ENCODE data around the gene EGR2. TPM values are rescaled to one million over a fixed set of nuclear protein-coding genes. Genes with fewer than 3 reads are reported as not detected.

Gene EGR2
- total and polyA plus RNA-seq, 7 experiments from 2014 or later: 0.15 to 14.2 (median 1.7) TPM; not detected in 1

DNA sequence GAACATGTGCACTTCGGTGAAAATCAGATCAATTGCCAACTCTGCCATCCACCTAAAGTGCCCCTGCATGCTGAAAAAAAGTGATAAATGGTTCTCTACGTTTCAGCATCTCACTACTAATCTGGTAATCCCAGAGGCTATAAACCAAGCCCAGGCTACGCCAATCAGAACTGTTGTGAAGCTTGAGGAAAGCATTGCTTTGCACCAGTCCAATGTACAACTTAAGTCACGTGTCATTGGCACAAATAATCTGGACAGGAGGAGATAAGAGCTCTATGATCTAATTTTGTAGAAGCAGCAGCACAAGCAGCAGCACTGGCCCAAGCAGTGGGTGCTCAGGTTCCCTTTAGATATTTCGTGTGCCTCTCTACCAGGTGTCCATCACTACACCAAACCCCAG, 4.4 kb upstream of the EGR2 start:
- H3K36me3 Mint-ChIP-seq: peaks cover 0 to 1% (median 0%) of the 10 kb centered on the region in 5 donors
- ATAC-seq: no peak
- peaks cover 26 to 51% (median 30%) of the 10 kb centered on the region in 5 donors for H3K27me3 Mint-ChIP-seq
- Histone ChIP-seq H3K4me3 (ENCODE audit: low read length) (no peak overlapping the region), H3K27me3 (ENCODE audit: control insufficient read depth in 2 of 2, insufficient read depth in 2 of 2, low read length in 2 of 2) (peaks cover 3 to 7% of the 10 kb centered on the region in 2 donors), H3K9me3 (ENCODE audit: control insufficient read depth in 2 of 3, low read length in 3 of 3) (no peaks in the 10 kb centered on the region), H3K4me1 (ENCODE audit: control insufficient read depth in 2 of 2, insufficient read depth in 2 of 2, low read length in 2 of 2) (peaks cover 8 to 16% of the 10 kb centered on the region in 2 donors), H3K27ac (ENCODE audit: low read depth, low read length) (no peak overlapping the region), H3K36me3 (ENCODE audit: control insufficient read depth in 2 of 3, insufficient read depth in 3 of 3, low read length in 3 of 3) (no peaks in the 10 kb centered on the region)
- ChIA-PET CTCF (interaction anchor here (1.0 kb wide), 1 partner anchor 183 kb away, joined by 4 read pairs; no protein-coding TSS in a partner anchor), POLR2A (no interaction called here)
- no peak for DNase-seq
- no peak overlapping the region for H3K4me3 Mint-ChIP-seq
- peaks cover 0 to 2% (median 0%) of the 10 kb centered on the region in 11 donors for H3K9me3 Mint-ChIP-seq
- peaks cover 15 to 27% (median 22%) of the 10 kb centered on the region in 7 donors for H3K4me1 Mint-ChIP-seq
- intact Hi-C loops (cut with micrococcal nuclease): no loop called here
- no peak overlapping the region for H3K27ac Mint-ChIP-seq

DNA sequence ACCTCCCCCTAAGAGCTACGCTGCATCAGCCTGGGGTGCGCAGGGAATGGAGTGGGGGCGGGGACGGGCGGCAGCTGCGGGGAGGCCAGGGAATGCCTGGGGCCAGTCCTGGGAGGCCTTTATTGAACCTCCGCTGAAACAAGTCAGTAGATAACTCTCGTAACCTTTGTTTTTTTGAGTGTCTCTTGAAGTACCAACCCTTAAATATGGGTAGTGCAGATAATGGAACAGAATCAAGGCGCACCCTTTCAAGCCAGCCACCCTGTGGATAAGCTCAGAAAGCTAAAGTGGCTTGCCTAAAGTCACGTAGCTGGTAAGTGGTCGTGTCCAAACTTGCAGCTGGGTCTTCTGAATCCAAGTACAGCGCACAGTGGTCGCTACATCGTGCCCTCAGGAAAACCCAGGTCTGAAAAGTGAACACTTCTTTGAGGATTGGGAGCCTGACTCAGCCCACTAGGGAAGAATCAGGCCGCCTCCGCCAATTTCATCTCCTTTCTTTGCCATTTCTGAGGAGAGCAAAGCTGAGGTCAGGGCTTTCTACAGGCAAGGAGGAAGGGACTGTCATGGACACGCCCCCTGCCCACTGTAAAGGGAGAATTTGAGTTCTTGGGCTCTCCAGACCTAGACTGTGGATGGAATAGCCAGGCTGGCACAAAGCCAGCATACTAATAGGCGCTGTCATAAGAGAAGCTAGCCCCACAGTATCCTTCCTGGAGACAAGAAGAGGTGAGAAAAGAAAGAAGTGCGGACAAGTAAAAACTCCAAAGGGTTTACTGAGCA, 3.2 kb upstream of the EGR2 start:
- POLR2A ChIA-PET: interaction anchor here (5.2 kb wide), 1 partner anchor 181 kb away, joined by 43 read pairs; no protein-coding TSS in a partner anchor
- intact Hi-C loops (cut with micrococcal nuclease): loop anchor here (2.0 to 10.0 kb wide), 7 partner anchors 127 to 903 kb away; partner anchors contain the start of gene RTKN2 (in 2 of the 2)

DNA sequence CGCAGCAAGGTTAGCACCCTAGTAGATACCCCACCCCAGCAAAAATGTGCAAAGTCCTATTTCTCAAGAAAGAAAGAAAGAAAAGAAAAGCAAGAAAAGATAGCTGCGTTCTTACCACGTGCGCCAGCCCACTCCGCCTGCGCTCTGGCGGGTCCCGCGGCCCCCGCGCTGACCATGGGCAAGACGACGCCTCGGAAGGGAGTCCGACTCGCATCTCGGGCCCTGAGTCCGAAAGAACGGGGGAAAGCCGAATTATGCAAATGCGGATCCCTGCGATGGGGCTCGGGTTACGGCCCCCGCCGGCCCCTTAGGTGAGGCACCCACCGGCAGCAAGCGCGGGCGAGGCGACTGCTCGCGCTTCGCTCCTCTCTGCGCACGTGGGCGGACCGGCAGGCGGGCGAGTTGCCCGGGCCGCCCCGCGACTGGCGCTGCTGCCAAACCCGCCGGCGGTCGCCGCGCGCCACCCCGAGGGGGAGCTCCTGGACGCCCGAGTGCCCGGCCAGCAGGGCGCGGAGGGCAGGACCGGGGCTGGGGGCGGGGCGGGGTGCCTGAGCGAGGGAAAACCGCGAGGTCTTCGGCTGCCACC, 2.4 kb upstream of the EGR2 start:
- H3K27me3 Mint-ChIP-seq: peaks cover 26 to 67% (median 31%) of the 10 kb centered on the region in 5 donors
- H3K9me3 Mint-ChIP-seq: peaks cover 0 to 2% (median 0%) of the 10 kb centered on the region in 11 donors
- Histone ChIP-seq H3K4me3 (ENCODE audit: low read length) (peak overlapping the region; percentile 69), H3K27ac (ENCODE audit: low read depth, low read length) (no peak overlapping the region), H3K9me3 (ENCODE audit: control insufficient read depth in 2 of 3, low read length in 3 of 3) (no peaks in the 10 kb centered on the region), H3K36me3 (ENCODE audit: control insufficient read depth in 2 of 3, insufficient read depth in 3 of 3, low read length in 3 of 3) (no peaks in the 10 kb centered on the region), H3K27me3 (ENCODE audit: control insufficient read depth in 2 of 2, insufficient read depth in 2 of 2, low read length in 2 of 2) (peaks cover 3 to 7% of the 10 kb centered on the region in 2 donors), H3K4me1 (ENCODE audit: control insufficient read depth in 2 of 2, insufficient read depth in 2 of 2, low read length in 2 of 2) (peaks cover 17 to 23% of the 10 kb centered on the region in 2 donors)
- H3K36me3 Mint-ChIP-seq: peaks cover 0 to 7% (median 0%) of the 10 kb centered on the region in 5 donors
- ATAC-seq (no peak), DNase-seq (peak in 8 of 9 donors; percentile 13 to 76 (median 38))
- ChIA-PET POLR2A (interaction anchor here (3.0 to 5.8 kb wide), 3 partner anchors 14 to 314 kb away, joined by 15 to 80 read pairs (median 43); partner anchors contain the start of genes ADO and NRBF2), CTCF (interaction anchor here (0.9 to 3.9 kb wide), 13 partner anchors 12 to 381 kb away, joined by 3 to 42 read pairs (median 5); no protein-coding TSS in a partner anchor)
- H3K4me1 Mint-ChIP-seq: peaks cover 28 to 45% (median 36%) of the 10 kb centered on the region in 7 donors
- peak overlapping the region; percentile 83 to 100 (median 97) for H3K4me3 Mint-ChIP-seq
- peak overlapping the region in 2 of 9 donors; percentile 58 to 90 for H3K27ac Mint-ChIP-seq
- intact Hi-C loops (cut with micrococcal nuclease): loop anchor here (1.0 to 10.0 kb wide), 14 partner anchors 126 to 904 kb away; partner anchors contain the start of gene RTKN2 (in 2 of the 2)

More for the DNA sequence above, 3.2 kb upstream of the EGR2 start:
- H3K4me1 ChIP-seq (ENCODE audit: control insufficient read depth in 2 of 2, insufficient read depth in 2 of 2, low read length in 2 of 2): peaks cover 14 to 21% of the 10 kb centered on the region in 2 donors
- CTCF ChIA-PET: interaction anchor here (1.1 to 3.9 kb wide), 7 partner anchors 87 to 382 kb away, joined by 3 to 42 read pairs (median 9); no protein-coding TSS in a partner anchor
- Mint-ChIP-seq H3K36me3 (peaks cover 0 to 2% (median 0%) of the 10 kb centered on the region in 5 donors), H3K27ac (no peak overlapping the region), H3K4me3 (peak overlapping the region; percentile 51 to 98 (median 68)), H3K9me3 (peaks cover 0 to 2% (median 0%) of the 10 kb centered on the region in 11 donors), H3K4me1 (peaks cover 21 to 37% (median 28%) of the 10 kb centered on the region in 7 donors), H3K27me3 (peaks cover 26 to 62% (median 31%) of the 10 kb centered on the region in 5 donors)
- no peaks in the 10 kb centered on the region for H3K36me3 ChIP-seq (ENCODE audit: control insufficient read depth in 2 of 3, insufficient read depth in 3 of 3, low read length in 3 of 3)
- H3K27ac ChIP-seq (ENCODE audit: low read depth, low read length): no peak overlapping the region
- H3K4me3 ChIP-seq (ENCODE audit: low read length): no peak overlapping the region
- no peaks in the 10 kb centered on the region for H3K9me3 ChIP-seq (ENCODE audit: control insufficient read depth in 2 of 3, low read length in 3 of 3)
- ATAC-seq: no peak
- H3K27me3 ChIP-seq (ENCODE audit: control insufficient read depth in 2 of 2, insufficient read depth in 2 of 2, low read length in 2 of 2): peaks cover 3 to 7% of the 10 kb centered on the region in 2 donors
- DNase-seq: no peak

DNA sequence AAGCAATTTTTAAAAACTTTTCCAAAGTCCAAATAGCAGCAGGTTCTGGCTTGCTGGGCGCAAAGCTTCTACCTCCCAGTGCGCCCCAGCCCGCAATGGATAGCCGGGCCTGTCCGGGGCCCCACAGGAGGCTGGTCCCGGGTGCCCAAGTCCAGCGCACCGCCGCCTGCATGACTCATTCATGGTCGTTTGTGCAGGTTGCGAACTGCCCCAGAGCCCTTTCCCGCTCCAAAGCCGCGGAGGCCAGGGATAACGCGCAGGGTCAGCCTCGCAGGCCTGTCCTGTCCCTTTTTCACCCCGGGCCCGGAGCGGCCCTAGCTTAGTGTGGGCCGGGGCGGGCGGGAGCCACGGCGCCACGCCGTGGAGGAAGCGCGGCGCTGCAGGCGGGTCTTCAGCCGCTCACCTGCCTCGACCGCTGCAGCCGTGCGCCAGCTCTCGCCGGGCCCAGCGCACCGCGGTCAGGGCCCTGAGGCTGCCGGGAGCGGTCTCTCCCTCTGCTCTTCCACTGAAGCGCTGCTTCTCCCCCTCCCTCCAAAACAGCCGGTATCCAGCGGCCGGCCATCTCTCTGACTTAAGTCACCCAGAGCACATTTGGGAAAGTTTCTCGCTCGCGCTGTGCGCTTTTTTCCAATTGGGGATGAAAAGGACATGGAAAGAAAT, 1.7 kb upstream of the EGR2 start:
- intact Hi-C loops (cut with micrococcal nuclease): loop anchor here (1.0 to 10.0 kb wide), 21 partner anchors 35 to 904 kb away; partner anchors contain the start of gene RTKN2 (in 2 of the 2)
- peak overlapping the region; percentile 89 to 100 (median 98) for H3K4me3 Mint-ChIP-seq
- no peaks in the 10 kb centered on the region for H3K9me3 ChIP-seq (ENCODE audit: control insufficient read depth in 2 of 3, low read length in 3 of 3)
- no peaks in the 10 kb centered on the region for H3K36me3 ChIP-seq (ENCODE audit: control insufficient read depth in 2 of 3, insufficient read depth in 3 of 3, low read length in 3 of 3)
- H3K27me3 Mint-ChIP-seq: peaks cover 26 to 71% (median 31%) of the 10 kb centered on the region in 5 donors
- H3K4me1 ChIP-seq (ENCODE audit: control insufficient read depth in 2 of 2, insufficient read depth in 2 of 2, low read length in 2 of 2): peaks cover 17 to 23% of the 10 kb centered on the region in 2 donors
- ATAC-seq: peak; percentile 46
- peak overlapping the region in 8 of 9 donors; percentile 86 to 99 (median 96) for H3K27ac Mint-ChIP-seq
- H3K4me1 Mint-ChIP-seq: peaks cover 28 to 52% (median 40%) of the 10 kb centered on the region in 7 donors
- ChIA-PET CTCF (interaction anchor here (0.9 to 3.9 kb wide), 13 partner anchors 11 to 381 kb away, joined by 3 to 42 read pairs (median 5); no protein-coding TSS in a partner anchor), POLR2A (interaction anchor here (3.0 to 5.8 kb wide), 3 partner anchors 13 to 315 kb away, joined by 15 to 80 read pairs (median 43); partner anchors contain the start of genes ADO and NRBF2)
- peaks cover 0 to 2% (median 0%) of the 10 kb centered on the region in 11 donors for H3K9me3 Mint-ChIP-seq
- H3K27me3 ChIP-seq (ENCODE audit: control insufficient read depth in 2 of 2, insufficient read depth in 2 of 2, low read length in 2 of 2): peaks cover 3 to 7% of the 10 kb centered on the region in 2 donors
- peak; percentile 38 to 80 (median 57) for DNase-seq
- H3K4me3 ChIP-seq (ENCODE audit: low read length): peak overlapping the region; percentile 69
- peak overlapping the region; percentile 76 for H3K27ac ChIP-seq (ENCODE audit: low read depth, low read length)
- H3K36me3 Mint-ChIP-seq: peaks cover 0 to 9% (median 0%) of the 10 kb centered on the region in 5 donors

DNA sequence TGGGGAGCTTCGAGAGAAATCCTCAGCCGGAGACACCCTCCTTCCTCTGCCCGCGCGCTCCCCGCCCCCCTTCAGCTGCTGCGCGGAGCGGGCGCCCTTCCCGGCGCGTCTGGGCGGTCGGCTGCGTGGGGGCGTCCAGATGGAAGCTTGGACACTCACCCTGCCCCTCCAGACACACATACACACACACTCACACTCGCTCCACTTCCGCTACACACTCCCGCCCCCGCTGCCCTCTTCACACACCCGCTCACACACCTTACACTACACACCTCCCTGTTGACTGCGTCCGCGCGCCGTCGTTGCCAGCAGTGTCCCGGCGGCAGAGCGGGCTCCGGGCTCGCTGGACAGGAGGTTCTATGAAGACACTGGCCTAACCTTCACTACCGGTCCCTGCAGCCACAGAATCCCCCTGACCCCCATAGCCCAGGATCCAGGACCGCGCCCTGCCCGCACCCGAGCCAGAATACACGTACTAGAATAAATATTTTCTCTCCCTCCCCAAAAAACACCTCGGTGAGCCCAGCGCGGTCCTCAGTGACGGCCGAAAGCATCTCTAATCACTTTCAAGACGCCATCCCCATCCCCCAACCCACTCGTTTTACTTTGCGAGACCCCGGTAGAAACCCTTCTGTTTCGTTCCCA, 1.1 kb upstream of the EGR2 start:
- Histone ChIP-seq H3K4me1 (ENCODE audit: control insufficient read depth in 2 of 2, insufficient read depth in 2 of 2, low read length in 2 of 2) (peaks cover 17 to 23% of the 10 kb centered on the region in 2 donors), H3K27me3 (ENCODE audit: control insufficient read depth in 2 of 2, insufficient read depth in 2 of 2, low read length in 2 of 2) (peaks cover 3 to 7% of the 10 kb centered on the region in 2 donors), H3K36me3 (ENCODE audit: control insufficient read depth in 2 of 3, insufficient read depth in 3 of 3, low read length in 3 of 3) (no peaks in the 10 kb centered on the region), H3K9me3 (ENCODE audit: control insufficient read depth in 2 of 3, low read length in 3 of 3) (no peaks in the 10 kb centered on the region), H3K27ac (ENCODE audit: low read depth, low read length) (peak overlapping the region; percentile 76), H3K4me3 (ENCODE audit: low read length) (peak overlapping the region; percentile 69)
- ChIA-PET CTCF (interaction anchor here (0.8 to 3.9 kb wide), 15 partner anchors 11 to 902 kb away, joined by 3 to 42 read pairs (median 5); partner anchors contain the start of gene ADO), POLR2A (interaction anchor here (0.8 to 5.8 kb wide), 7 partner anchors 13 to 316 kb away, joined by 3 to 80 read pairs (median 5); partner anchors contain the start of genes ADO and NRBF2)
- DNase-seq: peak in 3 of 9 donors; percentile 24 to 83 (median 43)
- Mint-ChIP-seq H3K27ac (peak overlapping the region; percentile 86 to 99 (median 95)), H3K9me3 (peaks cover 0 to 2% (median 0%) of the 10 kb centered on the region in 11 donors), H3K4me1 (peaks cover 35 to 58% (median 46%) of the 10 kb centered on the region in 7 donors), H3K4me3 (peak overlapping the region; percentile 89 to 100 (median 98)), H3K36me3 (peaks cover 0 to 14% (median 0%) of the 10 kb centered on the region in 5 donors), H3K27me3 (peaks cover 26 to 74% (median 31%) of the 10 kb centered on the region in 5 donors)
- ATAC-seq: peak; percentile 27
- intact Hi-C loops (cut with micrococcal nuclease): loop anchor here (1.0 to 10.0 kb wide), 12 partner anchors 36 to 905 kb away; partner anchors contain the start of gene RTKN2 (in 2 of the 2)
